ENCODE measurements around the gene LGALS4. TPM values are rescaled to one million over a fixed set of nuclear protein-coding genes. Genes with fewer than 3 reads are reported as not detected.

Gene LGALS4
- total and polyA plus RNA-seq, 9 donors, result 0.67 to 45.5 (median 1.3) TPM

Other genes starting within 250 kb of the LGALS4 start
- gene MAP4K1, start 195.0 kb downstream of the LGALS4 start, total RNA-seq, result 0.89 TPM
- 10 to 100 TPM in 3 of 8 donors, 1 to 10 TPM in 5; 2.8 to 17.8 (median 7.3) TPM for gene MAP4K1, start 195.0 kb downstream of the LGALS4 start, polyA plus RNA-seq (ENCODE audit: insufficient read depth in 1 of 8, insufficient read length in 8 of 8, low replicate concordance in 1 of 8)
- gene EIF3K, start 193.8 kb downstream of the LGALS4 start, total RNA-seq, result 334 TPM
- 100 to 1,000 TPM; 345 to 430 (median 386) TPM for gene EIF3K, start 193.8 kb downstream of the LGALS4 start, polyA plus RNA-seq (ENCODE audit: insufficient read depth in 1 of 8, insufficient read length in 8 of 8, low replicate concordance in 1 of 8)
- gene ACTN4, start 165.3 kb downstream of the LGALS4 start, total RNA-seq, result 68.8 TPM
- 100 to 1,000 TPM; 163 to 281 (median 224) TPM for gene ACTN4, start 165.3 kb downstream of the LGALS4 start, polyA plus RNA-seq (ENCODE audit: insufficient read depth in 1 of 8, insufficient read length in 8 of 8, low replicate concordance in 1 of 8)
- 0.62 TPM for gene CAPN12, start 68.5 kb downstream of the LGALS4 start, total RNA-seq
- gene CAPN12, start 68.5 kb downstream of the LGALS4 start, polyA plus RNA-seq (ENCODE audit: insufficient read depth in 1 of 8, insufficient read length in 8 of 8, low replicate concordance in 1 of 8), result 1 to 10 TPM in 6 of 8 donors, under 1 TPM in 2; 0.23 to 2.1 (median 1.2) TPM
- 0.22 TPM for gene LGALS7, start 39.4 kb downstream of the LGALS4 start, total RNA-seq
- 1 to 10 TPM in 2 of 8 donors, under 1 TPM in 3, not detected in 3; 0.35 to 1.1 (median 0.93) TPM for gene LGALS7, start 39.4 kb downstream of the LGALS4 start, polyA plus RNA-seq (ENCODE audit: insufficient read depth in 1 of 8, insufficient read length in 8 of 8, low replicate concordance in 1 of 8)
- gene LGALS7B, start 23.7 kb downstream of the LGALS4 start, total RNA-seq, result 2.3 TPM
- gene LGALS7B, start 23.7 kb downstream of the LGALS4 start, polyA plus RNA-seq (ENCODE audit: insufficient read depth in 1 of 8, insufficient read length in 8 of 8, low replicate concordance in 1 of 8), result 10 to 100 TPM in 1 of 8 donors, 1 to 10 TPM in 3, under 1 TPM in 3, not detected in 1; 0.45 to 44.5 (median 1.1) TPM
- gene ECH1, start 18.8 kb upstream of the LGALS4 start, total RNA-seq, result 34.1 TPM
- 100 to 1,000 TPM; 125 to 180 (median 152) TPM for gene ECH1, start 18.8 kb upstream of the LGALS4 start, polyA plus RNA-seq (ENCODE audit: insufficient read depth in 1 of 8, insufficient read length in 8 of 8, low replicate concordance in 1 of 8)
- 195 TPM for gene HNRNPL, start 37.0 kb upstream of the LGALS4 start, total RNA-seq
- gene HNRNPL, start 37.0 kb upstream of the LGALS4 start, polyA plus RNA-seq (ENCODE audit: insufficient read depth in 1 of 8, insufficient read length in 8 of 8, low replicate concordance in 1 of 8), result 100 to 1,000 TPM; 242 to 355 (median 288) TPM
- 10.7 TPM for gene RINL, start 65.3 kb upstream of the LGALS4 start, total RNA-seq
- gene RINL, start 65.3 kb upstream of the LGALS4 start, polyA plus RNA-seq (ENCODE audit: insufficient read depth in 1 of 8, insufficient read length in 8 of 8, low replicate concordance in 1 of 8), result 10 to 100 TPM in 7 of 8 donors, 1 to 10 TPM in 1; 9.3 to 14.4 (median 11.8) TPM
- gene SIRT2, start 86.7 kb upstream of the LGALS4 start, total RNA-seq, result 100 TPM
- gene SIRT2, start 86.7 kb upstream of the LGALS4 start, polyA plus RNA-seq (ENCODE audit: insufficient read depth in 1 of 8, insufficient read length in 8 of 8, low replicate concordance in 1 of 8), result 100 to 1,000 TPM in 6 of 8 donors, 10 to 100 TPM in 2; 92.7 to 129 (median 109) TPM
- gene NFKBIB, start 87.0 kb upstream of the LGALS4 start, total RNA-seq, result 8.3 TPM
- 10 to 100 TPM in 6 of 8 donors, 1 to 10 TPM in 2; 9.8 to 11.6 (median 11.2) TPM for gene NFKBIB, start 87.0 kb upstream of the LGALS4 start, polyA plus RNA-seq (ENCODE audit: insufficient read depth in 1 of 8, insufficient read length in 8 of 8, low replicate concordance in 1 of 8)
- gene CCER2, start 99.2 kb upstream of the LGALS4 start, total RNA-seq, result 2.5 TPM
- 1 to 10 TPM; 4.4 to 9.2 (median 6.8) TPM for gene CCER2, start 99.2 kb upstream of the LGALS4 start, polyA plus RNA-seq (ENCODE audit: insufficient read depth in 1 of 8, insufficient read length in 8 of 8, low replicate concordance in 1 of 8)
- gene SARS2, start 117.8 kb upstream of the LGALS4 start, total RNA-seq, result 18.0 TPM
- 10 to 100 TPM; 20.3 to 36.7 (median 26.9) TPM for gene SARS2, start 117.8 kb upstream of the LGALS4 start, polyA plus RNA-seq (ENCODE audit: insufficient read depth in 1 of 8, insufficient read length in 8 of 8, low replicate concordance in 1 of 8)
- 19.6 TPM for gene MRPS12, start 118.0 kb upstream of the LGALS4 start, total RNA-seq
- 10 to 100 TPM; 19.6 to 22.7 (median 20.8) TPM for gene MRPS12, start 118.0 kb upstream of the LGALS4 start, polyA plus RNA-seq (ENCODE audit: insufficient read depth in 1 of 8, insufficient read length in 8 of 8, low replicate concordance in 1 of 8)
- gene FBXO17, start 162.8 kb upstream of the LGALS4 start, total RNA-seq, result 30.7 TPM
- 10 to 100 TPM; 25.0 to 36.7 (median 28.8) TPM for gene FBXO17, start 162.8 kb upstream of the LGALS4 start, polyA plus RNA-seq (ENCODE audit: insufficient read depth in 1 of 8, insufficient read length in 8 of 8, low replicate concordance in 1 of 8)
- 1.4 TPM for gene FBXO27, start 219.6 kb upstream of the LGALS4 start, total RNA-seq
- gene FBXO27, start 219.6 kb upstream of the LGALS4 start, polyA plus RNA-seq (ENCODE audit: insufficient read depth in 1 of 8, insufficient read length in 8 of 8, low replicate concordance in 1 of 8), result 1 to 10 TPM; 1.5 to 5.5 (median 3.3) TPM